ENCODE results near the gene SCNN1A. TPM values are rescaled to one million over a fixed set of nuclear protein-coding genes. Genes with fewer than 3 reads are reported as not detected.

The SCNN1A gene
- total and polyA plus RNA-seq, 2 of the 13 experiments (the other 11 are each of a cell fraction or from before 2014, with no cell fraction given): 1.5 to 14.6 TPM

GRCh38 chr12:6340032-6340638 lies 35.2 kb downstream of the SCNN1A start (continued):
- TF ChIP-seq, protein P1, sequence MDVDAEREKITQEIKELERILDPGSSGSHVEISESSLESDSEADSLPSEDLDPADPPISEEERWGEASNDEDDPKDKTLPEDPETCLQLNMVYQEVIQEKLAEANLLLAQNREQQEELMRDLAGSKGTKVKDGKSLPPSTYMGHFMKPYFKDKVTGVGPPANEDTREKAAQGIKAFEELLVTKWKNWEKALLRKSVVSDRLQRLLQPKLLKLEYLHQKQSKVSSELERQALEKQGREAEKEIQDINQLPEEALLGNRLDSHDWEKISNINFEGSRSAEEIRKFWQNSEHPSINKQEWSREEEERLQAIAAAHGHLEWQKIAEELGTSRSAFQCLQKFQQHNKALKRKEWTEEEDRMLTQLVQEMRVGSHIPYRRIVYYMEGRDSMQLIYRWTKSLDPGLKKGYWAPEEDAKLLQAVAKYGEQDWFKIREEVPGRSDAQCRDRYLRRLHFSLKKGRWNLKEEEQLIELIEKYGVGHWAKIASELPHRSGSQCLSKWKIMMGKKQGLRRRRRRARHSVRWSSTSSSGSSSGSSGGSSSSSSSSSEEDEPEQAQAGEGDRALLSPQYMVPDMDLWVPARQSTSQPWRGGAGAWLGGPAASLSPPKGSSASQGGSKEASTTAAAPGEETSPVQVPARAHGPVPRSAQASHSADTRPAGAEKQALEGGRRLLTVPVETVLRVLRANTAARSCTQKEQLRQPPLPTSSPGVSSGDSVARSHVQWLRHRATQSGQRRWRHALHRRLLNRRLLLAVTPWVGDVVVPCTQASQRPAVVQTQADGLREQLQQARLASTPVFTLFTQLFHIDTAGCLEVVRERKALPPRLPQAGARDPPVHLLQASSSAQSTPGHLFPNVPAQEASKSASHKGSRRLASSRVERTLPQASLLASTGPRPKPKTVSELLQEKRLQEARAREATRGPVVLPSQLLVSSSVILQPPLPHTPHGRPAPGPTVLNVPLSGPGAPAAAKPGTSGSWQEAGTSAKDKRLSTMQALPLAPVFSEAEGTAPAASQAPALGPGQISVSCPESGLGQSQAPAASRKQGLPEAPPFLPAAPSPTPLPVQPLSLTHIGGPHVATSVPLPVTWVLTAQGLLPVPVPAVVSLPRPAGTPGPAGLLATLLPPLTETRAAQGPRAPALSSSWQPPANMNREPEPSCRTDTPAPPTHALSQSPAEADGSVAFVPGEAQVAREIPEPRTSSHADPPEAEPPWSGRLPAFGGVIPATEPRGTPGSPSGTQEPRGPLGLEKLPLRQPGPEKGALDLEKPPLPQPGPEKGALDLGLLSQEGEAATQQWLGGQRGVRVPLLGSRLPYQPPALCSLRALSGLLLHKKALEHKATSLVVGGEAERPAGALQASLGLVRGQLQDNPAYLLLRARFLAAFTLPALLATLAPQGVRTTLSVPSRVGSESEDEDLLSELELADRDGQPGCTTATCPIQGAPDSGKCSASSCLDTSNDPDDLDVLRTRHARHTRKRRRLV (CRISPR knock-in tag; IDR thresholded peaks at IDR 0.05): no peak
- 0 out of 2 replicates have a peak, but pooled peaks have one; percentile 34 for TF ChIP-seq ZMAT3 (CRISPR knock-in tag; conservative IDR thresholded peaks at IDR 0.05)
- no peak for TF ChIP-seq ZNF512B (CRISPR knock-in tag; IDR thresholded peaks at IDR 0.05; ENCODE audit: borderline replicate concordance)
- TF ChIP-seq, protein P2, sequence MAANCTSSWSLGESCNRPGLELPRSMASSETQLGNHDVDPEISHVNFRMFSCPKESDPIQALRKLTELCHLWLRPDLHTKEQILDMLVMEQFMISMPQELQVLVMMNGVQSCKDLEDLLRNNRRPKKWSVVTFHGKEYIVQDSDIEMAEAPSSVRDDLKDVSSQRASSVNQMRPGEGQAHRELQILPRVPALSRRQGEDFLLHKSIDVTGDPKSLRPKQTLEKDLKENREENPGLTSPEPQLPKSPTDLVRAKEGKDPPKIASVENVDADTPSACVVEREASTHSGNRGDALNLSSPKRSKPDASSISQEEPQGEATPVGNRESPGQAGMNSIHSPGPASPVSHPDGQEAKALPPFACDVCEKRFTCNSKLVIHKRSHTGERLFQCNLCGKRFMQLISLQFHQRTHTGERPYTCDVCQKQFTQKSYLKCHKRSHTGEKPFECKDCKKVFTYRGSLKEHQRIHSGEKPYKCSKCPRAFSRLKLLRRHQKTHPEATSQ (CRISPR knock-in tag; IDR thresholded peaks at IDR 0.05; ENCODE audit: borderline replicate concordance): no peak
- no peak for TF ChIP-seq SRSF4 (IDR thresholded peaks at IDR 0.05; ENCODE audit: low read depth, low read length, poor library complexity, severe bottlenecking)
- TF ChIP-seq ZSCAN20 (CRISPR knock-in tag; IDR thresholded peaks at IDR 0.05; ENCODE audit: borderline replicate concordance): no peak
- no peak for TF ChIP-seq NFAT5 (CRISPR knock-in tag; IDR thresholded peaks at IDR 0.05)
- no peak for TF ChIP-seq ZNF616 (CRISPR knock-in tag; IDR thresholded peaks at IDR 0.05; ENCODE audit: low read depth)
- no peak for TF ChIP-seq GPN1 (CRISPR knock-in tag; IDR thresholded peaks at IDR 0.05; ENCODE audit: borderline replicate concordance)
- peak; percentile 13; the same call in 1 of the 2 replicates for TF ChIP-seq SALL1 (CRISPR knock-in tag; IDR thresholded peaks at IDR 0.05)
- no peak for TF ChIP-seq ISX (CRISPR knock-in tag; conservative IDR thresholded peaks at IDR 0.05)
- TF ChIP-seq, protein P3, sequence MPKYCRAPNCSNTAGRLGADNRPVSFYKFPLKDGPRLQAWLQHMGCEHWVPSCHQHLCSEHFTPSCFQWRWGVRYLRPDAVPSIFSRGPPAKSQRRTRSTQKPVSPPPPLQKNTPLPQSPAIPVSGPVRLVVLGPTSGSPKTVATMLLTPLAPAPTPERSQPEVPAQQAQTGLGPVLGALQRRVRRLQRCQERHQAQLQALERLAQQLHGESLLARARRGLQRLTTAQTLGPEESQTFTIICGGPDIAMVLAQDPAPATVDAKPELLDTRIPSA (CRISPR knock-in tag; IDR thresholded peaks at IDR 0.05; ENCODE audit: borderline replicate concordance): no peak

All from HepG2 (cell line).